A204.1 (cell line): Measurements from ENCODE around the gene FLG2.

Source experiments
- FAIRE-seq: peaks from 2 replicates; lab custom pipeline; 2012; peaks lifted over from hg19 to GRCh38; lab: Jason Lieb, UNC

Gene FLG2

GRCh38 chr1:152359906-152360305, at the start of gene FLG2:
Gene FLG2, minus strand, starts transcription at chr1:152360006. Its CDS starts 1,122 bp downstream, at chr1:152358884.
- FAIRE-seq = no peak

GRCh38 chr1:152408664-152409063, 48.9 kb upstream of the FLG2 start:
- FAIRE-seq = no peak

DNA sequence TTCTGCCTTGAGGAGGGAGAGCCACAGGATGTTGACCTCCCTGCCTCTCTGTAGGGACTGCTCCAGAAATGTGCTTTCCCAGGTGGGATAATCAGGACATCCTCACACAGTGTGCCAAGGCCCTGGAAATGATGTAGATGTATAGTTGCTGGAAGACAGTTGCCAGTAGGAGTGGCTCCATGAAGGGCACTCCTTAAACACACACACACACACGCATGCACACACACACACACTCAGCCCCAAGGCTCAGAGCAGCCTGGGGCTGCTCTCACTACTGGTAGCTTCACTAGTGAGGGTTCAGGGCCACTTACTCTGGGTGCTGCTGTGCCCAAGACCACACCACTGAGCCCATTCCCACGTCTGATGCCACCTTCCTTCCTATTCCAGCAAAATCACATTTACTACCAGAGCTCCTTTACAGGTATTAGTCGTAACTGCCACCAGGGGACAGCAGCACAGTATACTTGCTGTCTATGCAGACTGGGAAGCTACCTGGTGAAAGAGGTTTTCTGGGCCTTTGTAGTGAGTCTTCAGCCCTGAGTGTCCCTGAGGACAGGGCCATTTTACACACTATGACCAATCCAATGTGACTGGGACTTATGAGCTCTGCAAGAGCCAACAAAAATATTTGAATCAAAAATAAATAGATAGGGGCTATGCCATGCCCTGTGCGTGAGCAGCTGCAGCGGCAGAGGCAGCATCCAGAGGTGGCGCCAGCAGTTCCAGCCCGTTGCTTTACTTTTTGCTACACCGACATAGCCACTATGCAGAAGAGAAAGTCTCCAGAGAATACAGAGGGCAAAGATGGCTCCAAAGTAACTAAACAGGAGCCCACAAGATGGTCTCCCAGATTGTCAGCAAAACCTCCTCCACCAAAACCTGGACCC, 39.2 kb upstream of the FLG2 start:
- FAIRE-seq = no peak

DNA sequence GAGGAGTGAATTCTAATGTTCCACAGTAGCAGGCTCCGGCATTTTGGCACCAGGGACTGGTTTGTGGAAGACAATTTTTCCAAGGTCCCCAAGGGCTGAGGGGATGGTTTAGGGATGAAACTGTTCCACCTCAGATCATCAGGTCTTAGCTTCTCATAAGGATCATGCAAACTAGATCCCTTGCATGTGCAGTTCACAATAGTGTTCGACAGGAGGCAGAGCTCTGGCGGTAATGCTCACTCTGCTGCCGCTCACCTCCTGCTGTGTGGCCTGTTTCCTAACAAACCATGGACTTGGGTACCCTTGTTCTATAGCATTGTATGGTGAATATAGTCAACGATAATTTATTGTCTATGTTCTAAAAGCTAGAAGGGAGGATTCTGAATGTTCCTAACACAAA, 37.7 kb upstream of the FLG2 start:
- FAIRE-seq = no peak

DNA sequence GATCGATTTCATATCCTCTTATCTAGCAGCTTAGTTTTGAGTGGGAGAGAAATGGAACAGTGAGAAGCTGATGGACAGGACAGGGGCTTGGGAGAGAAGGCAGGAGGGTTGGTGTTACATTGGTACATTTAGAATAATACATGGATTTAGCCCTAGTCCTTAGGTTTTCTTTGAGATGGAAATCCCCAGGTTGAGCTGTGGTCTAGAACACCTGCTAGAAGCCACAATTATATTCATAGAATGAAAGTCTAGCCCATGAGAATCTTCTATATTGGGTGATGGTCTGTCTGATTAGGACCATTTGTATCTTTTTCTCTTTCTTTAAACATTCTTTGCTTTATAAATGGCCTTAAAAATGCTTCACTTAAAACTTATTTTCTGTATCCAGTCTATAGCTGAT, 34.3 kb upstream of the FLG2 start:
- no peak for FAIRE-seq

DNA sequence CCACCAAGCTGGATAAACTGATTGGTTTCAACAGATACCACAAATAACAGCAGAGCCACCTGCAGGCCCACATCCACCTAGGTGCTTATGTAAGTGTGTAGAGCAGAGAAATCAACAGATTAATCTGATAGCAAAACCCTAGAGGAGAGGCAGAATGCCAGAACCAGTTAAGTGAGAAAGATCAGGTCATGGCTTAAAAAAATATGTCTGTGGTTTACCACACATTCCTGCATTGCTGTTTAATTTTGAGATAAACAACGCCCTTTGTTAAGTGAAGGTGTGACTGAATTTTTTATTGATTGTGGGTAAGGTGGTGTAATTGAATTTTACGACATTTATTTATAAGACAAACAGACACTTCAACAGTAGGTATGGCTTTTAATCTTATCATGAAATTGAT, 33.1 kb upstream of the FLG2 start:
- FAIRE-seq = no peak

DNA sequence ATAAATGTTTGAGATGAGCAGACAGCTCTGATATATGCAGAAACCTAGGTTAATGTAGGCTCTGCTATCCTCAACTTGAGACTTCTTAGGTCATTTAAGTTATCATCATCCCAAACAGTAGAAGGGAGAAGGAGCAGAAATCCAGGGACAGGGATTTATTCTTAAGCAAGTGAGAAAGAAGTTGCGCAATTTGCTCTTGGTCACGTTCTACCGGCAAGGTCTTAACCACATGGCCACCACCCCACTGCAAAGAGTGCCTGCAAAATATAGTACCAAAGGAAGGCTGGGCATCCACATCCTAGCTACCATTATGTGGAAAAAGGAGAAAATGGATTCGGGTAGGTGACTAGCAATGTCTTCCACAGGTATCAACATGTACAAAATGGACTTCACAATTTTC, 29.1 kb upstream of the FLG2 start:
- FAIRE-seq = no peak

GRCh38 chr1:152386940-152387339, 27.1 kb upstream of the FLG2 start:
- FAIRE-seq = no peak

DNA sequence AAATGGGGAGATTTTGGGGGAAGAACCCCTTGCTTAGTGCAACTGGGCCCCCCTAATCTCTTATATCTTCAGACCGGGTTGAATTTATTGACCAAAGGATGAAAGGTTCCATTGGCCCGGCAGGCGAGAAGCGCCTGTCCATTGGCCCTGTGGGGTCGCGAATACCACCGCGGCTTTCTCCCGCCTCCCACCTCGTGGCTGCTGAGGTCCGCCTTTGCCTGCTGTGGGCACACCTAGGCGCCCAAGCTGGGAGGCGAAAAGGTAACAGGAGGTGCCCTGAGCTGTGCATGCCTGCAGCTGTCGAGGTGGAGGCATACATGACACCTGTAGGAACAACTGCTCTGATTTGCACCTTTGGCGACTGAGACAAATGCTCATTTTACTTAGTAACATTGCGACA, 21.1 kb upstream of the FLG2 start:
- FAIRE-seq = no peak

- FAIRE-seq = no peak
These were observed 14.6 kb upstream of the FLG2 start for GRCh38 chr1:152374451-152374850.

DNA sequence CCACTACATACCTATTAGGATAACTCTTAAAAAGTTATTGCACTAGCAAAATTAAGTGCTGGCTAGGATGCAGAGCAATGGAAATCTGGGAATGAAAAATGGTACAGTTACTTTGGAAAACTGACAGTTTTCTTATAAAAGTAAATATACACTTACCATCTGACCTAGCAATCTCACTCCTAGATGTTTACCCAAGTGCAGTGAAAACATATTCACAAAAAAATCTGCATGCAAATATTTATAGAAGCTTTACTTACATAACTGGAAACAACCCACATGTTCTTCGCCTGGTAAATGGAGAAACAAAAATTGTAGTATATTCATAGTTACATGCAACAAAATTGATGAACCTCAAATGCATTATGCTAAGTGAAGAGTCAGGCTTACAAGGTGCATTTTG, 12.9 kb upstream of the FLG2 start:
- no peak for FAIRE-seq

- no peak for FAIRE-seq
These were observed 7.6 kb upstream of the FLG2 start for GRCh38 chr1:152367436-152367835.

DNA sequence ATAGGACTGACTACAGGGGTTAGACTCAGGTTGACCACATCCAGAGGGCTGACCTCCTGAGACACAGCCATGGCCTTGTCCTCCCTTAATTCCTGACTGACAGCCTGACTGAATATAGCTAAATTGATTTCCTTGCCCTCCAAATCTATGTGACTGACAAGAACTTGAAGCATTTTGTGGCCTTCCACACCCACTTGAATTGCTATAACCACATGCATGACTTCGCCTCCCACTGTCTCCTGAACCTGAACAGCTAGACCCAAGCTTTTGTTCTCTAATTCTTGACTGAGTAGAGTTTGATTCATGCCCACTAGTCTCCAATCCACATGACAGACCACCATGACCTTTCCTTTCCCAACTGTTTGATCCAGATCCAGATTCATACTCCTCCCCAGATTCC, 3.1 kb downstream of the FLG2 start:
- FAIRE-seq = no peak

DNA sequence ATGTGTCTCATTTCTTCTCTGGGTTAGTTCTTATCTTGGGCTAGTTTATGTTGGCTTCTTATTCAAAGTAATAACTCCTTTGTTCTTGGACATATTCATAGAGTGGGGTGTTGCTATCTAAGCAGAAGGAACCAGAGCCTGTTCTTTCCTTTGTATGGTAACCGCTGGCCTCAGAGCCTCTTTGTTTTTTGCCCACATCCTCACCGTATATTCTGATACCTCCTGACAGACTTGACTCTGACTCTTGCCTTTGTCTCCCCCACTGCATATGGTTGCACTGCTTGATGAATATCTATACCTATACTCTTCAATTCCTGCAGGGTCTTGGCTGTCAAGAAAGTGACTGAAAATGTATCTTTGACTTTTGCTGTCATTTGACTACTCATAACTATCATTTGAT, 10.2 kb downstream of the FLG2 start:
- no peak for FAIRE-seq

GRCh38 chr1:152348447-152348846, 11.4 kb downstream of the FLG2 start:
- FAIRE-seq = no peak

DNA sequence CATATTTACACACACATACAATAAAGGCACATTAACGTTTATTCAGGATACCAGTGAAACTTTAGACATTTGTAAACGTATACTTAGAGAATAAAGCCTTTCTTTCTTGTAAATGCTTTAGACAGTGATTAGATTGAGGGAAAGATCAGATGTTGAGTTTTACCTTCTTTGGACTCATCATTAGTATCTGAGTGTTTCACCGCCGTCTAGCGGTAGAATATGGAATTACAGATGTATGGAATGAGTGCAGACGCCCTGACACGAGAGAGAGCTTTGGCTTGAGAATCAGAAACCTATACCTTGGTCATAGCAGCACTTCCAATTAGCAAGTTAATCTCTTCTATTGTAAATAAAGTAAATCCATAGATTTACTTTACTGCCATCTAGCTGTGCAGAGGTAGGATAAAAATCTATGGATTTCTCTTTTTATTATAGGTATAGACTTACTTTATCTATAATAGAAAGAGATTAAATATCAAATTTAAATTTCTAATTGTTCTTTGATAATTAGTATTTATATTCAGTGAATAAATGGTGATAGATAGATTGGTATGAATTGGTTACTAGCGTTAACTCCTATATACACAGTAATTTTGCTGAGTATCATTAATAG, 12.6 kb downstream of the FLG2 start:
- peak; percentile 92 for FAIRE-seq

DNA sequence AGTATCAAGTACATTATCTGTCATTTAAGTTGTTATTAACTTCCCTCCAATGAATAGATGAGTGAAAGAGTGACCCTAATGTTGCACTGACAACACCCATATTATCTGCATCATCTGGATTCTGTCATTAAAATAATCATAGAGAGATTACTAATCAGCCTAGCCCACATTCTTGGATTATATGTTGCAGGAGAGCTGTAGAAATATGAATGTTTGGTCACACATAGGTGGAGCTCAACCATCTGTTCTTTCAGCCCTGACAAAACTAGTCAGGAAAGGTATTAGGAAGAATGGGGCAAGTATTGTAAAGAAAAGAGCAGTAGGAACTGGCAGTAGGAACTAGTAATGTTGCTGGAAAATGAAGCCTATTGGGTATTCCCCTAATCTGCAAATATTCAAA, 15.4 kb downstream of the FLG2 start:
- no peak for FAIRE-seq

DNA sequence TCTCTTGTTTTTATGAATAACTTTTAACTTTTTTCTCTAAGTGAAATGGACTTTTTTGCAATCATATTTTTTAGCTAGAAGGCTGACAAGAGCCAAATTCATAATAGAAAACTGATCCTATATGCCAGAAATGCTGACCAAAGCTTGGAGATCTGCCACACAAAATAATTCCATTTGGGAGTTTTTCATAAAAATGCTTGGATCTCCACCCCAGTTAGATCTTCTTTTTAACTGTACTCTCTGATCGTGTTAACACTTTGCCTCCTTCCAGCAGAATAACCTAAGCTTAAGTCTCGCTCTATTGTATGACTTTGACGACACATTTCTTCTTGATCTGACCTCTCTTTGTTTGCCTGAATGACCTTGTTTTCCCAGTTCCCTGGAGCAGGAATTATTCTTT, 16.8 kb downstream of the FLG2 start:
- FAIRE-seq = no peak

- FAIRE-seq = no peak
These were observed 24.4 kb downstream of the FLG2 start for GRCh38 chr1:152335399-152335798.

- no peak for FAIRE-seq
These were observed 30.9 kb downstream of the FLG2 start for GRCh38 chr1:152328801-152329391.

GRCh38 chr1:152325111-152325510, 34.7 kb downstream of the FLG2 start, which contains the start of gene FLG:
Gene FLG, minus strand, starts transcription at chr1:152325239. Its CDS starts 9,783 bp downstream, at chr1:152315456.
- no peak for FAIRE-seq

- no peak for FAIRE-seq
These were observed 45.8 kb downstream of the FLG2 start for GRCh38 chr1:152313970-152314369.

DNA sequence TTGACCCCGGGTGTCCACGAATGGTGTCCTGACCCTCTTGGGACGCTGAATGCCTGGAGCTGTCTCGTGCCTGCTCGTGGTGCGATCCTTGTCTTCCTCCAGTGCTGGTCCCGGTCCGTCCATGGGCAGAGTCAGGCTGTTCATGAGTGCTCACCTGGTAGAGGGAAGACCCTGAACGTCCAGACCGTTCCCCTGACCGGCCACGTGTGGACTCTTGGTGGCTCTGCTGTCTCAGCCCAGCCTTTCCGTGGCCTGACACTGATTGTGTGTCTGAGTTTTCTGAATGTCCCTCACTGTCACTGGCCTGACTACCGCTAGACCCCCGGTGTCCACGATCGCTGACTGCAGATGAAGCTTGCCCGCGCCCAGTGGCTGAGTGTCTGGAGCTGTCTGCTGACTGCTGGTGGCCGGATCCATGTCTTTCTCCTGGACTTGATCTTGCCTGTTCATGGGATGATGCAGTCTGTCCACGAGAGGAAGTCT, 46.4 kb downstream of the FLG2 start:
- FAIRE-seq = no peak
